ENCODE results near the gene C4orf50. TPM values are rescaled to one million over a fixed set of nuclear protein-coding genes. Genes with fewer than 3 reads are reported as not detected.

C4orf50 gene
- total and polyA plus RNA-seq, 10 of the 15 experiments (the other 5 are each of a cell fraction or from before 2014, with no cell fraction given), result 0.04 to 0.09 (median 0.05) TPM; not detected in 3

GRCh38 chr4:5988086-5988845 lies 30.0 kb downstream of the C4orf50 start (continued):
- TF ChIP-seq CEBPZ (IDR thresholded peaks at IDR 0.05; ENCODE audit: low read depth, low read length), result no peak
- TF ChIP-seq CREB1 (IDR thresholded peaks at IDR 0.05; ENCODE audit: low read depth), result no peak

- ChIA-PET POLR2A (no interaction called here), CTCF (interaction anchor here (3.8 kb wide), 1 partner anchor 13 kb away, joined by 21 read pairs; no protein-coding TSS in a partner anchor), RAD21 (ENCODE audit: unreplicated experiment) (no interaction called here), SMC1A (ENCODE audit: uncharacterized antibody, unreplicated experiment) (no interaction called here)
- no peak for ATAC-seq
- H3K9ac ChIP-seq (ENCODE audit: control insufficient read depth, insufficient read depth, low read length), result no peak overlapping the region
- H3K4me2 ChIP-seq (ENCODE audit: control insufficient read depth, insufficient read depth), result no peak overlapping the region
- H3K4me1 ChIP-seq (ENCODE audit: control insufficient read depth, insufficient read depth, low read length), result peaks cover 9% of the 10 kb centered on the region
- intact Hi-C loops (cut with micrococcal nuclease; ENCODE audit: unreplicated experiment), result no loop called here
- H3K36me3 ChIP-seq (ENCODE audit: control insufficient read depth in 2 of 2, insufficient read depth in 2 of 2, low read length in 1 of 2), result no peaks in the 10 kb centered on the region
- BruUV-seq (replicated peaks), result no TSS peak
- no peak for DNase-seq (ENCODE audit: low read depth, low spot score)
- no peak for FAIRE-seq
- 0 out of 2 replicates have a peak, but pooled peaks have one; percentile 43 for TF ChIP-seq CBX5 (IDR thresholded peaks at IDR 0.05; ENCODE audit: low read depth)
- no peak for TF ChIP-seq HDGF (IDR thresholded peaks at IDR 0.05)
- peaks cover 0 to 2% of the 10 kb centered on the region in 2 experiments; a peak in 2 of 4 replicates for H3K27me3 ChIP-seq (replicated peaks in 1 of 2; ENCODE audit: control insufficient read depth in 2 of 2, insufficient read depth in 2 of 2, low read length in 1 of 2)
- peaks cover 7% of the 10 kb centered on the region; the same call in 2 of the 3 replicates for H3K9me3 ChIP-seq (replicated peaks; ENCODE audit: control insufficient read depth, insufficient read depth, low read length)
- no peaks in the 10 kb centered on the region for H4K20me1 ChIP-seq (ENCODE audit: control insufficient read depth, insufficient read depth)
- no peak overlapping the region for H2AFZ ChIP-seq (ENCODE audit: control insufficient read depth, low read depth, low read length)
- H3K4me3 ChIP-seq, result no peak overlapping the region
- no peak overlapping the region for H3K27ac ChIP-seq (ENCODE audit: control insufficient read depth, insufficient read depth)
- in situ Hi-C loops (cut with MboI), result no loop called here
- H3K79me2 ChIP-seq (ENCODE audit: control insufficient read depth, insufficient read depth, low read length), result no peaks in the 10 kb centered on the region
These were observed 33.4 kb downstream of the C4orf50 start for GRCh38 chr4:5984843-5985242.

Measured in GM12878 (cell line).